ENCODE measurements around the gene RBP3. TPM values are rescaled to one million over a fixed set of nuclear protein-coding genes. Genes with fewer than 3 reads are reported as not detected.

RBP3 gene
- total RNA-seq, 1 donor from 2014 or later, result not detected

DNA sequence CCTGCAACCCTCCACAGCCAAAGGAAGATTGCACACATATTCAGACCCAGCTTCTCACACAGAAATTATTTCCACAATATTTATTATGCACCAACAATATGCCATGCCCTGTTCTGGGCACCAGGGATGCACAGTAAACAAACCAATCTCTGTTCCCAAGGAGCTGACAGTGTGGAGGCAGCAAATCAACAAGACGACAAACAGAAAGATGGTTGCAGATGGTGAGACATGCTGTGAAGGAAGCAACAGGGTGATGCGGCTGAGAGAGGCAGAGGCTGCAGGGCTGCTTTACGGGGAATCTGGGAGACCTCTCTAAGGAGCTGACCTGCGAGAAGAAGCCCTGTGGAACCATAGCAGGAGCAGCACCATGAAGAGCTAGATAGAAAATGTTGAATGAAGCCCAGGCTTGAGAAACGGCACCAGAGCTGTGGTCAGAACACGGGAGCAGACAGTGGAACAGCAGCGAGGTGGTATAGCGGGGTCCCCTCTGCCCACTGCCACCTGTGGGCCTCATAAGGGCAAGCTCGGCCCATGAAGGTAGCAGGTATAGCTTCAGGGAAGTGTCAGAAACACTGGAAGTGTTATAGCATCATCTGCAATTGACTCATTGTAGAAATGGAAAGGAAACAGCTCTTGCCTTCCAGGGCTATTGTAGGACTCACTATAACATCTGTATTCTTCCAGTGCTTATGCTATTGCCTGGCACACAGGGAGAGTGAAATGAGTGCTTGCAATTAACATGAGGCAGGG lies 17.4 kb downstream of the RBP3 start:
- TF ChIP-seq, protein P1, sequence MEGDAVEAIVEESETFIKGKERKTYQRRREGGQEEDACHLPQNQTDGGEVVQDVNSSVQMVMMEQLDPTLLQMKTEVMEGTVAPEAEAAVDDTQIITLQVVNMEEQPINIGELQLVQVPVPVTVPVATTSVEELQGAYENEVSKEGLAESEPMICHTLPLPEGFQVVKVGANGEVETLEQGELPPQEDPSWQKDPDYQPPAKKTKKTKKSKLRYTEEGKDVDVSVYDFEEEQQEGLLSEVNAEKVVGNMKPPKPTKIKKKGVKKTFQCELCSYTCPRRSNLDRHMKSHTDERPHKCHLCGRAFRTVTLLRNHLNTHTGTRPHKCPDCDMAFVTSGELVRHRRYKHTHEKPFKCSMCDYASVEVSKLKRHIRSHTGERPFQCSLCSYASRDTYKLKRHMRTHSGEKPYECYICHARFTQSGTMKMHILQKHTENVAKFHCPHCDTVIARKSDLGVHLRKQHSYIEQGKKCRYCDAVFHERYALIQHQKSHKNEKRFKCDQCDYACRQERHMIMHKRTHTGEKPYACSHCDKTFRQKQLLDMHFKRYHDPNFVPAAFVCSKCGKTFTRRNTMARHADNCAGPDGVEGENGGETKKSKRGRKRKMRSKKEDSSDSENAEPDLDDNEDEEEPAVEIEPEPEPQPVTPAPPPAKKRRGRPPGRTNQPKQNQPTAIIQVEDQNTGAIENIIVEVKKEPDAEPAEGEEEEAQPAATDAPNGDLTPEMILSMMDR (IDR thresholded peaks at IDR 0.05; ENCODE audit: insufficient read depth, low read length, poor library complexity, severe bottlenecking), result no peak
- H3K36me3 ChIP-seq (ENCODE audit: control insufficient read depth, insufficient read depth, low read length), result no peaks in the 10 kb centered on the region
- no peak overlapping the region for H3K4me3 ChIP-seq (ENCODE audit: low read depth, low read length)
- DNase-seq (ENCODE audit: low read depth), result no peak
- peaks cover 2% of the 10 kb centered on the region for H3K27me3 ChIP-seq (ENCODE audit: control insufficient read depth, insufficient read depth, low read length)

DNA sequence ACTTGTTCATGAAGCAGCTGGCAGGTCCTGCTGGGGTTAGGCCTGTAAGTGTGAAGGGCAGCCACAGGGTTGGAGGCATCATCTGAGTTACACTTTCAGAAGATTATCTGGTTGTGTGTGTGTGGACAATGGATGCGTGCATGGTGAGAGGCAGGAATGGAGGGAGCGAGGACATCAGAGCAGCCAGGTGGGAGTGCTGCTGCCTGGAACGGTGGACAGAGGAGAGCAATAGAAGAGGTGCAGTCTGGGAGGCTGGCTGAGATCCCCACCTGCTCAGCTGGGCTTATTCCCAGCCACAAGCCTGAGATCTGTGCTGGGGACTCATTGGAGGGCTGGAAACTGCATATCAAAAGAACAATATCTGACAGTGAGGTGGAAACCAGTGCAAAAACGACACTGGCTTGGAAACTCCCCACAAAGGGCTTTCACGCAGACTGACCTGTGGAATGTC lies 18.0 kb downstream of the RBP3 start:
- peaks cover 2% of the 10 kb centered on the region for H3K27me3 ChIP-seq (ENCODE audit: control insufficient read depth, insufficient read depth, low read length)
- no peaks in the 10 kb centered on the region for H3K36me3 ChIP-seq (ENCODE audit: control insufficient read depth, insufficient read depth, low read length)
- no peak for DNase-seq (ENCODE audit: low read depth)
- H3K4me3 ChIP-seq (ENCODE audit: low read depth, low read length), result no peak overlapping the region
- TF ChIP-seq, protein P1 (IDR thresholded peaks at IDR 0.05; ENCODE audit: insufficient read depth, low read length, poor library complexity, severe bottlenecking), result no peak

DNA sequence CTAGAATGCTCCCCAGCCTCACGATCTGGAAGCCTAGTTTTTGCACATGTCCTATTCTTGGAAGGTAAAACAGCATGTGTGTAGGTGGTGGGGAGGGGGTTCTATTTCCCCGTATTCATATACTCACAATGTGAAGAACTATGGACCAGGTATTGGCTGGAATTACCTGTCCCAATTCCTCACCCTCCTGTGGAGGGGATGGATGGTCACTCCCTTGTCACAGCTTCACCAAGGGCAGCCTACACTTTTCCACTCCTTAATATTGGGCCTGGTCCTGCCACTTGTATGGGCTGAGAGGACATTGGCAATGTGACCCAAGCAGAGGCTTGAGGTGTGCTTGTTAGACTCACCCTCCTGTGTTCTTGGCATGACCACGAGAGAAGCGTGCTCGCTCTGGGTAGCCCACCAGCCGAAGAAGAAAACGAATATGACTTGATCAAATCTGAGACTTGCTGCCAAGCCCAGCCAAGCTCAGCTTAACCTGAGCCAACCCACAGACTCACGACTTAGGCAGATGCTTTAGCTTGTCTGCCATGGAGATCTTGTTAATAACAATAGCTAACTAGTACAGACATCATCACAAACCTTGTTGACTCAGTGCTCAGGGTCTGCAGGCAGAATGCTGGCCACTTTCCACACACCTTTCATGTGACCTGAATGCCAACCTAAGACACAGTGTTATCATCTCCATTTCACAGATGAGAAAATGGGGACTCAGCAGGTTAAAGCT lies 18.7 kb downstream of the RBP3 start:
- TF ChIP-seq, protein P1 (IDR thresholded peaks at IDR 0.05; ENCODE audit: insufficient read depth, low read length, poor library complexity, severe bottlenecking), result no peak
- no peak overlapping the region for H3K4me3 ChIP-seq (ENCODE audit: low read depth, low read length)
- H3K36me3 ChIP-seq (ENCODE audit: control insufficient read depth, insufficient read depth, low read length), result no peaks in the 10 kb centered on the region
- H3K27me3 ChIP-seq (ENCODE audit: control insufficient read depth, insufficient read depth, low read length), result peaks cover 2% of the 10 kb centered on the region
- DNase-seq (ENCODE audit: low read depth), result no peak

DNA sequence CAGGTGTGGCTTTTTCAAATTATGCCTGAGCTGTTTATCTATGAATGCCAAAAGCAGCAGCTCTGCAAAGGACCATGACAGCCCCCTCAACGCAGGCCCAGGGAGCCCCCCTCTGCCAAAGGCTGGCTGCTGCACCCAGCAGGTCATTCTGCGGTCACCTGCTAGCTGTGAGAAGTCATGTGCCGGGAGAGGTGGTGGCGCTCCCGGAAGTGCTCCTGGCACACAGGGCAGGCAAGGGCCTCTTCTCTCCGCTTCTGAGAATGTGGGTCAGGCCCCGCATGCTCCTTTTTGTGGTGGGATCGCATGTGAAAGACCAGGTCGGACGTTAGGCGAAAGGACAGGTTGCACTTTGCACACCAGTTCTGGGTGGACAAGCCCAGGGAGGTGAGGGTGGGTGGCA lies 19.5 kb downstream of the RBP3 start:
- Histone ChIP-seq H3K27me3 (ENCODE audit: control insufficient read depth, insufficient read depth, low read length) (peaks cover 2% of the 10 kb centered on the region), H3K4me3 (ENCODE audit: low read depth, low read length) (no peak overlapping the region), H3K36me3 (ENCODE audit: control insufficient read depth, insufficient read depth, low read length) (no peaks in the 10 kb centered on the region)
- TF ChIP-seq, protein P1 (IDR thresholded peaks at IDR 0.05; ENCODE audit: insufficient read depth, low read length, poor library complexity, severe bottlenecking), result no peak
- no peak for DNase-seq (ENCODE audit: low read depth)

DNA sequence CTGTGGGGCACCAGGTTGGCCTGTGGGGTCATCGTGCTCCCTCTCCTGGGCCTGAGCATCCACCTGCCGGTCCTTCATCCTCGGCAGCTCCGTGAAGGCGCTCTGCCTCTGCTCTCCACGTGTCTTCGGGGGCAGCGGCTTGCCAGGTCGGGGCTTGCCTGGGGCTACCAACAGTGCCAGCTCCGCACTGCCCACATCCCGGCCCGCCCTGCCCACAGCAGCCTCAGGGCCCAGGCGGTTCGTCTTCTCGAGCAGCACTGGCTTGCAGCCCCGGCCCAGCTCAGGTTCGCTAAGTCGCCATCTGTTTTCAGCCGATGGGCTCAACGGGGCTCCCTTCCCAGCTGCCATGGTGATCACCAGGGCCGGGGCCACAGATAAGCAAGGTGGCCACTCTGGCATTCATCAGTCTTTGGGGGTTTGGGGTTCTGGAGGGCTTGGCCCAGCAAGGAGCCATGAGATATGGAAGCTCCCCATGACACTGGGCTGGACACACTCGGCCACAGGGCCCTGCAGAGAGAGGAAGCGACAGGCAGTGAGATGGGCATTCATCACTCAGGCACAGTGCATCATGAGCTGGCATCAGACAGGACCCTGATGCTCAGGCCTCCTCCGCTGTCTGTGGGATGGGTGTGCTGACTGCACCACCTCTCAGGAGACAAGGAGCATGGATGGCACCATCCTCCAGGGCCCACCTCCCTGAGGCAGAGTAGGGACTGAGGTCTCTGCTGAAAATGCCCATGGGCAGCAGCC lies 20.4 kb downstream of the RBP3 start:
- peaks cover 2% of the 10 kb centered on the region for H3K27me3 ChIP-seq (ENCODE audit: control insufficient read depth, insufficient read depth, low read length)
- no peak overlapping the region for H3K4me3 ChIP-seq (ENCODE audit: low read depth, low read length)
- TF ChIP-seq, protein P1 (IDR thresholded peaks at IDR 0.05; ENCODE audit: insufficient read depth, low read length, poor library complexity, severe bottlenecking), result no peak
- no peak for DNase-seq (ENCODE audit: low read depth)
- no peaks in the 10 kb centered on the region for H3K36me3 ChIP-seq (ENCODE audit: control insufficient read depth, insufficient read depth, low read length)

All from kidney epithelial cell (primary cell).